Kasumi-1 (cell line): Measurements from ENCODE around the gene RIPOR2.
"Not testable (repeated sequence)": the region's sequence is repeated elsewhere in the genome, so short reads cannot be mapped to it uniquely, and the experiment has no call there.

Source experiments
- DNase-seq, 2 experiments: peaks; one replicate each; lab custom pipeline; 2025; lab: John Stamatoyannopoulos, UW

RIPOR2 gene

DNA sequence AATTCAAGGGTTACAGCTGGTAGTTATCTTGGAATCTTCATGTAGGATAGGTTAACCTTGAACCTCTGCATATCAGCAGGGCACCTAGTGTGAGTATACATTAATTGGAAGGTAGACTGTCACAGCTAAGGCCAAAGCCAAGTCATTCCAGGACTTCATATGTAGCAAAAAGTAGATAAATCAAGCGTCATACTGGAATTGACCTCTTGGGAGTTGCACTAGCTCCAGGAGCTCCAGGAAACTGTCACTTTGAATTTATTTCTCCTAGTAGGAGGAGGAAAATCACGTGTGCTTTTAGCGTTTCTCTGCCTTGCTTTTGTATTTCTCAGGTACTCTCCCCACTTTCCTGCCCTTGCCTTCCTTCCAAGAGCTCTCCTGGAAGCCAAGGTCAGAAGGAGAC lies 30.3 kb downstream of the RIPOR2 start:
- DNase-seq = no peak

DNA sequence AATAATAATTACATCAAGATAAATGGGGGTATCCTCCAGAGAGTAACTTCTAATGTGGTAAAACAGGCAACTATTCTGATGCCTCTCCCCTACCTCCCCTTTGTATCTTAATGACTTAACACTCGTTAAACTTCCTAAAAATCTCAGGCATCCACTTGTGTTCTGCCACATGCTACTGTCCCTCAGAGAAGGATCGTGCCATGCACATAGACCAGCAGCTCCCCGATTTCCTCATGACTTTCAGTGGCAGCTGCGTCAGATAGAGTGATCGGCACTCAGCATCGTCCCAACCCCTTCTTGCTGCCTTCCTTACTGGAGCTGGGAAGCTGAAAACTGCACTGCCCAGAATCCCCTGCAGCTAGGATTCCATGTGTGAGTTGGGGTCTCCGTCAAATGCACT lies 32.1 kb downstream of the RIPOR2 start:
- no peak for DNase-seq

DNA sequence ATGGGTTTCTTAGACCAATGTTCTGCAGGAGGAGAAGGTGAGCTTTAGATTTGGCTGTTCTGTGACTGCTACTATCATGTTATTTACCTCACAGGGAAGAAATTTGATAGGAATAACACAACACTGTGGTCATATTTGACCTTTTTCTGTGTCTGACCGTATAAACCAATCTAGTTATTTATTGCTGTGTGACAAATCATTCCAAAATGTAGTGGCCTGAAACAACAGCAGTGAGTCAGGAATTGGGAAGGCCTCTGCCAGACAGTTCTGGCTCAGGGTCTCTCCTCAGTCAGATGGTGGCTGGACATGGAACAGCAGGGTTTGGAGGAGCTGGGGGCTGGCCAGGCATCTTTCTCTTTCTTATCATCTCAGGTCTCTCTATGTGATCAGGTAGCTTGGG lies 33.0 kb downstream of the RIPOR2 start:
- no peak for DNase-seq

DNA sequence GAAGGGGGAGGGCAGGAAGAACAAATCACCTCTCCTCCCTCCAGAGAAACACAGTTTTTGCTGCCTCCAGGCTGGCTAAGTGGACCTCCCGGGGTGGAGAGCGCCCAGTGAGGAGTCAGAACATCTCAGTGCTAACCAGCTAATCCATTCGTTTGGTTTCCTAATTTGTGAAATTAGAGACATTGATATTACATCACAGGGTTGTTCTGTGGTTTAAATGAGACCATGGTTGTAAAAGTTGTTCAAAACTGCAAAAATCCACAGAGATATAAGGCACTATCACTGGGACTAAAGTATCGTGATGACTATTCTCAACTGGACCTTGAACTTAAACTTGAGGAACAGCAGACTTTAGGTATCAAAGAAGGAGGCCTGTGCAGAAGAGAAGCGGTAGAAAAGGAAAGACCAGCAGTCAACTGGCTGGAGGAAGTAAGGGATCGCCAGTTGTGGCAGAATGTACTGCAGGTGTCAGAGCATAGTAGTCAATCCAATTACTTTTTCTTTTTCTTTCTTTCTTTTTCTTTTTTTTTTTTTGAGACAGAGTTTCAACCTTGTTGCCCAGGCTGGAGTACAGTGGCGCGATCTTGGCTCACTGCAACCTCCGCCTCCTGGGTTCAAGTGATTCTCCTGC lies 33.9 kb downstream of the RIPOR2 start:
- DNase-seq = no peak

- no peak for DNase-seq
Measured at GRCh38 chr6:24900917-24901697, 34.7 kb downstream of the RIPOR2 start.

DNA sequence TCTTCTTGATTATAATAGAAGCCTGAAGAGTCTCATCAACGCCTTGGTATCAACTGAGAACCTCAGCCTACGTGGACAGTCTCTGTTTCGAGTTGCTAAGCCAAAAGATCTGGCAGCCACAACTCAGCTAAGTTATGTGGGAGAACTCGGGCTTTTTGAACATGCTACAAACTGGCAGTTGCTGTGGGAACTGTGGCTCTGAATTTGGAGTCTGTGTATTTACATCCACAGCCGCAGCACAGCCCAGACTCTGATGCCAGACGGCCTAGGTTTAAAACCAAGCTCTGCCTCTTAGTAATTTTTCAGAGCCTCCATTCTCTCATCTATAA lies 35.8 kb downstream of the RIPOR2 start:
- no peak for DNase-seq

GRCh38 chr6:24899136-24899996 lies 36.4 kb downstream of the RIPOR2 start:
- DNase-seq = no peak

- no peak for DNase-seq
Measured at GRCh38 chr6:24898676-24899075, 37.1 kb downstream of the RIPOR2 start.

- DNase-seq = no peak
Measured at GRCh38 chr6:24897186-24897585, 38.6 kb downstream of the RIPOR2 start.

GRCh38 chr6:24893342-24893850 lies 42.4 kb downstream of the RIPOR2 start:
- no peak for DNase-seq

DNA sequence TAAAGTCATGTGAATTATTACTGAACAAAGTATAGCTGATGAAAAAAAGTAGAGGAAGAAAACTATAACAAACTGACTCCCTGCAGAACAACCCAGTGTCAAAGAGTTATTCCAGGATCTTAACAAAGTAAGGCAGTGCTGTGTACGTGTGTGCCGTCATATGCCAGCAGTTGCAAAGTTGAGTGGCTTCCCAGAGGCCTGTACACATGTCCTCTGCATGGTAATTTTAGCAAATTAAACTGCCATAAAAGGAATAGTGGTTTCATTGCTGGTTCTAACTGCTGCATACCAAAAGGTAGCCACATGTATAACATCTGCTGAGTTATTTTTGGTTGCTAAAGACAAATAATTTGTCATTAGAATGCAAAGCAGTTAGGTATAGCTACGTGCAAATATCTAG lies 44.8 kb downstream of the RIPOR2 start:
- no peak for DNase-seq

- DNase-seq = no peak
Measured at GRCh38 chr6:24890471-24890870, 45.3 kb downstream of the RIPOR2 start.

DNA sequence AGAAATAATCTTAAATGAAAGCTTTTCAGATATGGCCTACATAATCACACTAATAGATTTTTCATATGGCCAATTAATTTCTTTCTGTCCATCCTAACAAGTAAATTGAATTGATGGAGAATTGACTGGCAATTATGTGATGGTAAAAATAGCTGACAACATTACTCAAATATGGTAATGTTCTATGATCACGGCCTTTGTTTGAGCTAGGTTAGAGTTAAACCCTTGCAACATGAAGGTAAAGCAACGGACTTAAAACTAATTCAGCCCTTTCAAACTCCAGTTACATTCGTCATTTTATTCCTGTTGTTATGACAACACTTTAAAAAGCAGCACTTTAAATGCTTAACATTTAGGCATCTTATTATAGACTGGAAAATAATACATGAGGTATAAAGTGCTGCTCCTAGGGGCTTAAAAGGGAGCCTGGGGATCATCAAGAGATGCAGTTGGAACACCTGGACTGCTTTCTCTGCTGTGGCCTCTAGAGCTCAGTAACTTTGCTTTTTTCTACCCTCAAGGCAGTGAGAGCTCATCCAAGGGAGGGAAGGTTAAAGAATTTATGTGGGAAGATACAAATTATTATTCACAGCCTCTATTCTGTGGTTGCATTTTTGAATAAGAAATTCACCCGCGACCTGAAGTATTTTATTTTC lies 46.9 kb downstream of the RIPOR2 start:
- no peak for DNase-seq

DNA sequence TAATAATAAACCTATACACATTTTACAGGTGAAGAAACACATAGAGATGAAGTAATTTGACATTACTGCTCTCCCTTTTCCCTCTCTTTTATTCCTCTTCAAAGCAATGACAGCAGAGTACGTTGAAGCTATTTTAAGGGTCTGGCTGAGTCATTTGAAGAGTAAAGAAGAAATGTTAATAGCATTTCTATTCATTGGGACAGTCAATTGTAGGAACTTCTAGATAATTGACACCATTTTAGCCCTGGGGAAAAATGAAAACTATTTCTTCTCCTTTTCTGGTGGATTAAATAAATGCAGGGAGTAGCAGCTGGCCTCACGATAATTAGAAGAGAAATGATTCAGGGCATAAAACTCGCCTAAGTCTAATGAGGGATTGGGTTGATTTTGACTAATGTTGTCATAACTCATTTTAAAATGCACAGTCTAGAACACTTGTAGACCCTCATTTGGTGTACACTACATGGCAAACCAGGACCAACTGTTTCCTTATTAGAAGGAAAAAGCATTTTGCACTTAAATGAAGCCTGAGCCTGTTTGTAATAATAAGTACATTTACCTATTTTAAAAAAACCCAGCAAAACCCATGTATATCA lies 48.1 kb downstream of the RIPOR2 start:
- DNase-seq = no peak

- DNase-seq = no peak
Measured at GRCh38 chr6:24883618-24884017, 52.1 kb downstream of the RIPOR2 start.

GRCh38 chr6:24882835-24883555 lies 52.8 kb downstream of the RIPOR2 start:
- DNase-seq = no peak

GRCh38 chr6:24882295-24882694 lies 53.5 kb downstream of the RIPOR2 start:
- DNase-seq = no peak

DNA sequence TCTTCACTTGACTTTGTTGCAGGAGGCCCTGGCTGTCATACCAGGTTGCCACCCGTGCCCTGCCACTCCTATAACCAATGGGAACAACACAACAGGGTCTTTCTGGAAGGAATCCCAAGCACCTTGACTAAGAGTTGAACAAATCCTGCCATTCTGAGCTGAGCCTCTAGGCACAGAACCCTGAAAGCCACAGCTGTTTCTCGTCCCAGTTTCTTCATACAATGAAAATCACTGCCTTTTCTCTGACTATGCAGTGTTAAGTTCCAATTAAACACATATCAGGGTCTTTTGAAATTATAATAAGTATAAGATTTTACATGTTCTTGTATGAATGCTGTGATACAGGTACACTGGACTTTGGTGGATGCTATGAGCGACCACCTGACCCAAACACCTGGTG lies 54.4 kb downstream of the RIPOR2 start:
- no peak for DNase-seq

DNA sequence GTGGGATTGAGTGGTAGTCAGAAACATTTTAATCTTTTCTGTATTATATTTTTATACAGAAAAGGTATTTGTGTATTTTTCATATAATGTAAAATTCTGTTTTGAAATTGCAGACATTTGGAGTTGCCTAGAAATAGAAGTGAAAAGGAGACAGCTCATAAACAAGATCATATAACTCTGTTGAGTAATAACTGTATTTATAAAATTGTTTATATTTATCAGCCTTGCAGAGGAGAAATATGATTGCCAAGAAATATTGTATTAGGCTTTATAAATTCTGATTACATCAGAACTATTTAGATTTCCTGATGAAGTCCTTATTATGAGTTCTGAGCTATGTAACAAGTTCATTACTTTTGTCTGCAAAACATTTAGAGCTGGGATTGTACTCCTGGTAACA lies 55.3 kb downstream of the RIPOR2 start:
- no peak for DNase-seq

- DNase-seq = no peak
Measured at GRCh38 chr6:24879351-24879750, 56.4 kb downstream of the RIPOR2 start.

DNA sequence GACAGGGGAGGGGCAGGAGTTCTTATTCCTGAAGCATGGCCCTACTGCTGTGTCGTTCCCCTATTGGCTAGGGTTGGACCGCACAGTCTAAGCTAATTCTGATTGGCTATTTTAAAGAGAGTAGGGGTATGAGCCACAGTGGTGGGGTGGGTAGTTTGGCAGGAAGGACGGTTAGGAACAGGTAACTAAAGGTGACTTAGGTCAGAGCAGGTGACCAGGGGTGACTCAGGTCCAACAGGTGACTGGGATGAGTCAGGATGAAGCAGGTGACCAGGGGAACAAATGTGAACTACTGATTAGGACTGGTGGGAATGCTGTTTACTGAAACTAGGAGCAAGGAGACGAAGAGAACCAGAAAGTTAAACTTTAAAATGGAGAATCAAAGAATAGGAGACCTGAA lies 58.0 kb downstream of the RIPOR2 start:
- DNase-seq = not testable (repeated sequence)
